OCI-LY7 (cell line): ENCODE data around the gene HLA-DMB.

Experiments
- CTCF ChIP-seq: fragments of 200-600 bp; sonication (generic); conservative IDR thresholded peaks from 2 replicates; pipeline ENCODE4 v1.5.1; 2014; ENCODE audit warnings: mild to moderate bottlenecking, antibody characterized with exemption, low read length, moderate library complexity, mixed read lengths
- EZH2phosphoT487 ChIP-seq: fragments of 200-600 bp; sonication (generic); IDR thresholded peaks from 2 replicates; pipeline ENCODE4 v1.6.1; 2018; ENCODE audit warnings: low read depth, borderline replicate concordance, mild to moderate bottlenecking, mixed run types, antibody characterized with exemption, low read length, moderate library complexity, mixed read lengths

DNA sequence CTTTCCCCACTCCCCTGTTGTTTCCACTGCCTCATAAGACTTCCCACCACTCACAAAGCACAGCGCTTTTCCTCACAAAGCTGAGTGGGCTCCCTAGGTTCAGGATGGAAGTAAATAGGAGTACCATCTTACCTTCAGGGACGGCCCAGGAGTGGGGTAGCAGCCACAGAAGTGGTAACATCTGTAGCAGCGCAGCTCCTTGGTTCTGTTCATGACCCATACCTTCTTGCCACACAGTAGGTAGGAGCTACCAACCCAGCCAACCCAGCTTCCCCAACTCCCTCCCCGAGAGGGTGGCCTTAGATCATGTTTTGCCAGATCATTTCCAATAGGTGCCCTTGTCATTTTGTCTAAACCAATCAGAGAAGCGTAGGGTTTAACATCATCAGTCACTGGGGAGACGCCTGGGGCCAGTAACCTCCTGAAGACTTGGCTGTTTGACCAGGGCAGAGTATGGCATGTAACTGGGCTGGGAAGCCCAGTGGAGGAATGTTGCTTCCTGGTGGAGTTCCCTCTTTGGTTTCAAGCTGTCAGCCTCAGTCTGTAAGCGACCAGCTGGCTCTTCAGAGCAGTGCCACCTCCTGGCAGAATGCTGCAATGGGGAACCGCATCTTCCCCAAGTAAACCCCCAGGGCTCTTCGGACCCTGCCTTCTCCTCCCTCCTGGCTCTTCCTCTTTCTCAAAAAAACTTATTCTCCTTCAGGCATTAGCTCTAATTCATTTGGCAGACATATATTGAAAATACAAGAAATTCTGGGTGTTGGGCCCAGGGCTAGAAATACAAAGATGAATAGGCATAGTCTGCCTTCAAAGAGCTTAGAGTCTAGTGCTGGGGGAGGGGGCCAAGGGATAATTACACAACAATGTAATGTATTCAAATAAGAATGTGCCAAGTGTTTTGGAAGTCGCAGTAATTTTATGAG is 12.2 kb upstream of the HLA-DMB start, which contains the start of gene HLA-DMA:
- peak; percentile 92 for TF ChIP-seq CTCF
- TF ChIP-seq EZH2phosphoT487, result no peak
